HK-2 (cell line): ENCODE measurements around the gene LCN15.
"Not testable (repeated sequence)": the region's sequence is repeated elsewhere in the genome, so short reads cannot be mapped to it uniquely, and the experiment has no call there.

ENCODE experiments used
- DNase-seq: peaks from one replicate; pipeline ENCODE4 v3.0.0-alpha.2; 2018; ENCODE audit not compliant: unreplicated experiment

The LCN15 gene, protein sequence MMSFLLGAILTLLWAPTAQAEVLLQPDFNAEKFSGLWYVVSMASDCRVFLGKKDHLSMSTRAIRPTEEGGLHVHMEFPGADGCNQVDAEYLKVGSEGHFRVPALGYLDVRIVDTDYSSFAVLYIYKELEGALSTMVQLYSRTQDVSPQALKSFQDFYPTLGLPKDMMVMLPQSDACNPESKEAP

DNA sequence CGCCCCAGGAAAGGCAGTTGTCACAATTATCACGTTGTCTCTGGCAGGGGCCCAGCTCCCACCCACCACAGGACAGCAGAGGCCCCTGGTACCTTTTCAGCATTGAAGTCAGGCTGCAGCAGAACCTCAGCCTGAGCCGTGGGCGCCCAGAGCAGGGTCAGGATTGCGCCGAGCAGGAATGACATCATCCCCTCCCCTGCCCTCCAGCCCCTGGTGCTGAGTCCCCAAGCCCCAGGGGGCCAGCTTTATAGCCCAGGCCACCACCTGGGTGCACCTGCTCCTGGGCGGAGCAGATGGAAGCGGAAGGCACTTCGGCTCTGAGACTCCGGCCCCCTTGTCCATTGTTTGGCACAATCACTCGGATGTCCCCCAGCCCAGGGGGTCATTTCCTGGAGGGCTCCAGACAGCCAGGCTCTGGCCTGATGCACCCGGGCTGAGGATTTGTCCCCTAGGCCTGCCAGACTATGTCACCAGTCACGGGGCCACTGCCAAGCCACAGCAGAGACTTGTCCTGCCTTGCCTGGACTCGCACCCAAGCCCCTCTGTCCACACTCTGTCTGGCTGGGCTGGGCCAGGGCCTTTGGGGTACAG, at the start of gene LCN15:
LCN15 (minus strand) TSS at position 218 of the 591 bp plus-strand sequence; CDS start at position 188, 30 bp downstream.
- no peak for DNase-seq

DNA sequence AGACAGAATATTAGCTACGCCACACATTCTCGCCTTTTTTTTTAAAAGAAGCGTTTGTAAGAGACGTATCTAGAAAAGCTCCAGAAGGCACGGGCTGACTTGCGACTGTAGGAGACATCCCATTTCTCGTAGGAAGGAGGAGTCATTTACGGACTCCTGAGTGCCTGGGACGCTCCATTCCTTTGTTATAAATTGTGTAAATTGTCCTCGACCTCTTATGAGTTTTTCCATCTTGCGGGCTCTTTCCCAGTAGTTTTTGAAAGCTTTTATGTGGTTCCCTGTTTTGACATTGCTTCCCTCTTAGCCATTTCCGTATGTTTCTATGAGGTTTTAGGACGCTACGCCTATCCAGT, 44.5 kb upstream of the LCN15 start:
- no peak for DNase-seq

DNA sequence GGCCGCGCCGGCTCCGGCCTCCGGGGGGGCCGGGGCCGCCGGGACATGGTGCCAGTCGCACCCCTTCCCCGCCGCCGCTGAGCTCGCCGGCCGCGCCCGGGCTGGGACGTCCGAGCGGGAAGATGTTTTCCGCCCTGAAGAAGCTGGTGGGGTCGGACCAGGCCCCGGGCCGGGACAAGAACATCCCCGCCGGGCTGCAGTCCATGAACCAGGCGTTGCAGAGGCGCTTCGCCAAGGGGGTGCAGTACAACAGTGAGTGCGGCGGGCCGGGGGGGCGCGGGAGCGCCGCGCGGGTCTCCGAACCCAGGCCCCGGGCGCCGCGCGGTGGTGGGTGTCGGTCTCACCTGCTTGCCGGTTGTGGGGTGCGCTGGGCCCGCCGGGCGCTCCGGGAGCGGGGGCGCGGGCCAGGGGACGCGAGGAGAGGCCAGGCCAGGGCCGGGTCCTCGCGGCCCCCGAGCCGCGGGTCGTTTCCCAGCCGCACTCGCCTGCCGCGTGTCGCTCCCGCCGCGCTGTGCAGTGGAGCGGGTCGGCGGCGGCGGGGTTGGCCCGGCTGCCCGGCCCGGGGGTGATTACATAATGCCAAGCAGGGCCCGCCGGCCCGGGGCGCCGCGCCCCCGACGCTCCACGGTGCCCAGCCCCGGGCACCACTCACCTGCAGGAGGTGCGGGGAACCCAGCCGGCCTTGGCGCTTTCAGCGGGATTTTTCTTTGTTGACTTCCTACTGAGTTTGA, 43.9 kb upstream of the LCN15 start:
- DNase-seq, result peak; percentile 39

DNA sequence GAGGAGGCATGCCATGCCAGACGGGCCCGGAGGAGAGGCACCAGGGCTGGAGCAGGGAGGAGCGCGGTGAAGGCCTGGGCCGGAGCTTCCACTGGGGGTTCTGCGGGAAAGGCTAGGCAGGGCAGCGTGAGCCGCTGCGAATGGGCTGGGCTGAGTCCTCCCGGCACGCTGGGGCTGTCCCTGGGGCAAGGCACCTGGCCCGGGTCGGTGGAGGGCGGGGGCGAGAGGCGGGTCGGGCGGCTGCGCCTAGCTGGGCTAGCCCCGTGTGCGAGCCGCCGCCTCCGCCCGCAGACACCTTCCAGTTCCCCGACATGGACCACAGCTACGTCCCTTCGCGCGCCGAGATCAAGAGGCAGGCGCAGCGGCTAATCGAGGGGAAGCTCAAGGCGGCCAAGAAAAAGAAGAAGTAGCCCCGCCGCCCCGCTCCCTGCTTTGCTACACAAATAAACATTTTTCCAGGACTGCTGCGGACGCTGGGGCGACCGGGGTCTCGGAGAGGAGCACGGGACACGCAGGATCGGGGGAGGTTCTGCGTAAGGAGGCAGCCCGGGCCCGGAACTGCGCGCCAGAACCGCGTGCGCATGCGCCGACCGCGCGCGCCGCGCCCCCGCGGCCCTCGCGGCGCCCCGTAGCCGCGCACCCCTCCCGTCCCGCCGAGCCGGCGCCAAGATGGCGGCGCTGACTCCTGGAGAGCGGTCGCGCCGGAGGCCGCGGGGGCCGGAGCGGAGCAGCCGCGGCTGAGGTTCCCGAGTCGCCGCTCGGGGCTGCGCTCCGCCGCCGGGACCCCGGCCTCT, 43.2 kb upstream of the LCN15 start, which contains the start of gene RABL6:
RABL6 (plus strand) TSS at position 668 of the 794 bp plus-strand sequence. CDS start 249 bp downstream, outside the sequence.
- peak; percentile 79 for DNase-seq

DNA sequence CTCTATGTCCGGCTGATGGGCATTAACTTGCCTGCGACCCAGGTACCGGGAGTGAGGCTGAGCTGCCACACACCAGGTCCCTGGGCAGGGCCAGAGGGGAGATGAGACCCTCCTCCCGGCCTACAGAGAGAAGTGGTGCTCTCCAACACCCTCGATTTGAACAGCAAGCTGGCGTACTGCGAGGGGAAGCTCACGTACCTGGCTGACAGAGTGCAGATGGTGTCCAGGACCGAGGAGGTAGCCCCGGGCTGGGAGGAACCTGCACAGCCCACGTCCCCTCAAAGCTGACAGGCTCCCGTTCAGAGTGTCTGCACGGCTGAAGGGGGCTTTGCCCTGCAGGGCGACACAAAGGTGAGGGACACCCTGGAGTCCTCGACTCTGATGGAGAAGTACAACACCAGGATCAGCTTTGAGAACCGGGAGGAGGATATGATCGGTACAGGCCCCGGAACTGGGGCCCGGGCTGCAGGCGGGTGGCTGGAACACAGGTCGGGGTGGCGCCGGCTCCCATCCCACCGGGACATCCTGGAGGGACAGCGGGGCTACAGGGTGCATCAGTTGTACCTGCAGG, 42.4 kb upstream of the LCN15 start:
- DNase-seq, result no peak

DNA sequence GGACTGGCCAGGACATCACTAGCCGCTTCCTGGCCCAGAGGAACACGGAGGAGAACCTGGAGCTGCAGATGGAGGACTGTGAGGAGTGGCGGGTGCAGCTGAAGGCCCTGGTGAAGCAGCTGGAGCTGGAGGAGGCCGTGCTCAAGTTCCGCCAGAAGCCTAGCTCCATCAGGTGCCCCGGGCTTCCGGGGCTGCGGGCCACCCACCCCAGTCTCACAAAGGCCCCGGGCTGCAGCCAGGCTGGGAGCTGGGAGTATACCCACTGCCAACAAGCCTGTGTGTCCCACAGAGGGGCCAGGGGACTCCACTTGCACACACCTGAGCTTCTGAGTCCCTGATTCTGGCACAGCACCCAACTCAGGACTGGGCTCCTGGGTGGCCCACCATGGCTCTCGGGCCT, 41.7 kb upstream of the LCN15 start:
- no peak for DNase-seq

DNA sequence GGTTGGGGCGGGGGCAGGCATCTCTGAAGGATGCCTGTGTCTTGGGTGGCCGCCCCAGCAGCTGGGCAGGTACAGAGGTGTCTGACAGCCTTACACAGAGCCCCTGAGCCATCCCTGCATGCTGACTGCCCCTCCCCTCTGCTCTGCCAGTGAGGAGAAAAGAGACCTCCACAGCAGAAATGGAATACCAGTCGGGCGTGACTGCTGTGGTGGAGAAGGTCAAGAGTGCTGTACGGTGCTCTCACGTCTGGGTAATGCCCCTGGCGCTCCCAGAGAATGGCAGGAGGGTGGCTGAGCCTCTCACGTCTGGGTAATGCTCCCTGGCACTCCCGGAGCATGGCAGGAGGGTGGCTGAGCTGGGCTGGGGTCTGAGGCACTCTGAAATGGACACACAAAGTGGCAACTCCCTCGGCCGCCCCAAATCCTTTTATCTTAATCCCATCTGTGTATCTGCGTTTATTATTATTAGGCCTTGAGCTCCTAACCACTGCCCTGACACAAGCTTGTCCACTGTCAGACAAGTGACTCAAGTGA, 41.0 kb upstream of the LCN15 start:
- DNase-seq, result no peak

DNA sequence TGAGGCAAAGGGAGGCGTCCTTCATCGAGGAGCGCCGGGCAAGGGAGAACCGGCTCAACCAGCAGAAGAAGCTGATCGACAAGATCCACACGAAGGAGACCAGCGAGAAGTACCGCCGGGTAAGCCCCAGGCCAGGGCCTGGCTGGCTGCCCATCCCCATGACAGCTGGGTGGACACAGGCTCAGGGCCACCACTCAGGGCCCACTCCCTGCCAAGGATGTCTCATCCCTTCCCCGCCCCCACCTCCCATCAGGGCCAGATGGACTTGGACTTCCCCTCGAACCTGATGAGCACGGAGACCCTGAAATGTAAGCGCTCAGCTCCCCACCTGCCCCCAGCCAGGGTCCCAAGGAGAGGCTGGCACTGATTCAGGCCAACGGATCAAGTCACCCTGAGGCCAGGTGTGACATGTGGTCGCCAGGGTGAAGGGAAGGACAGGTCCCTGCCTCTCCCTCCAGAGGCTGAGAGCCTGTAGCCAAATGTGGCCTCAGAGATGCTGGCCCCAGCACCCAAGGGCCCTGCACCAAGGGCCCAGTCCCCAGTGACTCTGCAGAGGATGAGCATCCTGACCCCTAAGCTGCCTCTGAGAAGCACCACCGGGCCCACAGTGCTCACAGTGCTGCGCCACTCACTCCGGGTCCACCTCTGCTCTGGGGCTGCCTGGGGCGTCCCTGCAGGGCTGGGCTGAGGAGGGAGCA, 40.3 kb upstream of the LCN15 start:
- no peak for DNase-seq

DNA sequence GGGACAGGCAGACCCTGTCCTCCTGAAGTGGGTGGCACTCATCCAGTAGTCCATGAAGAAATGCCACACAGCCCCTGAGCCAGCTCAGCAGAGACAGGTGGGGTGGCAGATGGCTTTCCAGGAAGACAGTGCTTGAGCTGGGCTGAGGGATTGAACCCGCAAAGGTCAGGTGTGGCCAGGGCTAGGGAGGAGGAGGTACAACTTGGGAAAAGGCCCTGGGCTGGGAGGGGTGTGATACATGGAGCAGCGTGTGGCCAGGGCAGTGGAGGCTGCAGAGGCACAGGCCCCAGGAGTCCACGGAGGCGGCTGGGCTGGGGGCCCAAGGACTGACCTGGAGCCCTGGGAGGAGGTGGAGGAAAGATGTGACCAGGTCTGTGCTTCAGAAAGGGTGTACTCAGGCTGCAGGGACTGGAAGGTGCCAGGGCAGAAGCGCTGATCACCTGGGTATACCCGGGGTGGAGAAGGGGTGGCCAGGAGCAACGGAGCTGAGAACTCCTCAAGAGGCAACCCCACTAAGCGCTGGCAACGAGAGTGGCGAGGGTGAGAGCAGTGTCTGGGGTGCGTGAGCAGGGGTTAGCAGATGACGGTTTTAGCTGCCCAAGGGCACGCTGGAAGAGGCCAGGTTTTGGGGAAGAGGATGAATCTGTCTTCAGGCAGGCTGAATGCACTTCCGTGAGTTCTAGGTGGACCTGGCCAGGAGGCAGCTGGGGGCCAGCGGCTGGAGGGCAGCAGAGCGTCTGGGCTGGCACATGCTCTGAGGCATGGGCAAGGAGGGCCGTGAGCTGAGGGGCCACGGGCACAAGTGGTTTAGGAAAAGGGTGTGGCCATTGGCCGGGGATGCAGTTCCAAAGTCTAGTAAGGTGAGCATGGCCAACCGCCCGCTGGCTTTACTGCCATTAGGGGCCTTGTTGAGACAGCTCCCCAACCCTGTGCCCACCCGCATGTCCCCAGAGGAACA, 39.5 kb upstream of the LCN15 start:
- no peak for DNase-seq

DNA sequence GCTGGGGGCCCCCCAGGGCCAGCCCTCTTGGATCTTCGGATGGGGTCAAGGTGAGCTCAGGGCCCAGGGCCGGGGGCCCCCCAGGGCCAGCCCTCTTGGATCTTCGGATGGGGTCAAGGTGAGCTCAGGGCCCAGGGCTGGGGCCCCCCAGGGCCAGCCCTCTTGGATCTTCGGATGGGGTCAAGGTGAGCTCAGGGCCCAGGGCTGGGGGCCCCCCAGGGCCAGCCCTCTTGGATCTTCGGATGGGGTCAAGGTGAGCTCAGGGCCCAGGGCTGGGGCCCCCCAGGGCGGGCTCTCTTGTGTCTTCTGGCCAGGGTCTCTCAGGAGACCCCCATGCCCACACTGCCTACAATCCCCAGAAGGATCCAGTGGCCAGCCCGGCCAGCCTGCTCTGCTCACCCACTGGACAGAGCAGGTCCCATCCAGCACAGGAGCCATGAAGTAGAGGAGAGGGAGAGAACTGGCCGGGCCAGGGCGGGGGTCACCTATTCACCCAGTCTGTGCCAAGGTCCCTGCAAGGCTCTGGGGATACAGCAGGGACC, 38.8 kb upstream of the LCN15 start:
- not testable (repeated sequence) for DNase-seq

DNA sequence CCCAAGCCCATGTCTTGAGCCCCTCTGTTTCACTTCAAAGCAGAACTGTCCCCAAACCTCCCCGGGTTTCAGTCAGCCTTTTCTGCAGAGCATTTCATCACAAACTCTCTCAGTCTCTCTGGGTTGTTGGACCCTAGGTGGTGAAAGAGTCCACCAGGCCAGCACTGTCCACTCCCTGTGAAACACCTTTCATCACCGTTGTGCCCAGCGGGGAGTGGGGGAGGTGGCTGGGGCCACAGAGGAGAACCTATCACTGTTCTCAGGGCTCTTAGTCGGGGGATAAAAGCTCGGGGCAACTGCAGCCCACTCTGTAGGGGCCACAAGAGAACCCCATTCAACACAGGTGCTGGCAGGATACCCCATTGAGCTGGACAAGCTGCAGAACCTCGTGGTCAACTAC, 38.0 kb upstream of the LCN15 start:
- no peak for DNase-seq

DNA sequence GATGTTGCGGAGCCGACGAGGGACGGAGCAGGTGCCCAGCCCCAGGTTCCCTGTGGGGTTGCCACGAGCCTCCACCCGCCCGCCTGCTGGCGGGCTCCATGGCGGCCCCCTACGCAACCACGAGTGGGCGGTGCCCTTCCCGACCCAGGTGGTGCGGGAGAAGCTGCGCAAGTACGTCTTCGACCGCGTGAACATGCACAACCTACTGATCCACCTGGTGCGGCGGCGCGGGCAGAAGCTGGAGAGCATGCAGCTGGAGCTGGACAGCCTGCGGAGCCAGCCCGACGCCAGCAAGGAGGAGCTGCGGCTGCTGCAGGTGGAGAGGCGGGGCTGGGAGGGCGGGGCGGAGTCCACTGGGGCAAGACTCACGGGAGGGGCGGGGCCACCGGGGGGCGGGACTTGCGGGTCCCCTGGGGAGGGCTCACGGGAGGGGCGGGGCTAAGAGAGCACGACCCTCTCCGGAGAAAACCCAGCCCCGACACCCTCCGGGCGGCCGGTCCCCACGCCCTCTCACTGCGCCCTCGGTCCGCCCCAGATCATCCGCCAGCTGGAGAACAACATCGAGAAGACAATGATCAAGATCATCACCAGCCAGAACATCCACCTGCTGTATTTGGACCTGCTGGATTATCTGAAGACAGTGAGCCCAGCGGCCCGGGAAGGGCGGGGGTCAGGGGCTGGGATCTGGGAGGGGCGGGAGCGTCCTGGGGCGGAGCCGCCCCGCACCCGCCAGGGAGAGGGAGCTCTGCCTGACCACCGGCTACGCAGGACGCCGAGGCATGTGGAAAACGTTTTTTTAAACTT, 35.7 kb upstream of the LCN15 start:
- DNase-seq, result peak; percentile 89

DNA sequence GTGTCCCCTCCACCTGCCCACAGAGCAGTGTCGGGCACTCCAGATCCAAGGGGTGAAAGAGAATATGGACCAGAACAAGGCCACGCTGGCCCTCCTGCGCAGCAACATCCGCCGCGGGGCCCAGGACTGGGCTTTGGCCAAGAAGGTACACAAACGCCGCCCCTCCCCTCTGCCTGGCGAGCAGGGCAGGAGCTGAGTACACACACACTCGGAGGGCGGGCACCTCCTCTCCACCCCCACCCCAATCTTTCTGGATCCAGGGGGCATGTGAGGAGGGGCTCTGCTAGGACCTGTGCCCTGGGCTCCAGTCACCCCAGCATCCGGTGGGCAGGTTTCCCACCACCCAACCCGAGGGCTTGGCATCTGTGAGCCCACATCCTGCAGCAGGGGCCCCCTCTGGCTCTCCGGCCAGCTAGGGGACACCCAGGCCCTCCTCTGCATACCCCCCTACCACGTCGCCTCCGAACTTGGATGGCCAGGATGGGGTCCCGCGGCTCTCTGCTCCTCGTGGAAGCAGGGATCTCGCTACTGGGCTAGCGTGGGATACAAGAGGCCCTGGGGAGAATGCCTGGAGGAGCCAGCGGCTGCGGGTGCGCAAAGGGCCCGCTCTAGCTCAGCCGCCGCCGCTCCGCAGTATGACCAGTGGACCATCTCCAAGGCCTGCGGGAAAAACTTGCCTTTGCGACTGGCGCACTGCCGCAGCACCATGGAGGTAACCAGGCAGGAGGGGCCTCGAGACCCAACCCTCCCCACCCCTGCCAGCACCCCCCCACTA, 34.9 kb upstream of the LCN15 start:
- DNase-seq, result no peak

DNA sequence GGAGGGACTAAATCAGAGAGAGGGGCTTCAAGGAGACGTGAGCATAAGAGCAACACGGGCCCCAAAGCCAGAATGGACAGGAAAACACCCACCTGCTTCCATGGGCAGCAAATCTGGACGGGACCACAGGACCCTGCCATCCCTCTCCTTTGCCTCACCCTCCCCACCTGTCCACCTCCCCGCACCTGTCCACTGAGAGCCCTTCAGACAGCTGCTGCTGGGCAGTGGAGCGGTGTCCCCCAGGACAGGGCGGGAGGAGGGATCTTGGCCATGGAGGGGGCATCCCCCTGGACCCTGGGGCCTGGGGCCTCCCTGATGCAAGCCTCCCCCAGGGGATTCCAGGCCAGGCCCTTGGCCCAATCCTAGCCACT, 34.4 kb upstream of the LCN15 start:
- no peak for DNase-seq

DNA sequence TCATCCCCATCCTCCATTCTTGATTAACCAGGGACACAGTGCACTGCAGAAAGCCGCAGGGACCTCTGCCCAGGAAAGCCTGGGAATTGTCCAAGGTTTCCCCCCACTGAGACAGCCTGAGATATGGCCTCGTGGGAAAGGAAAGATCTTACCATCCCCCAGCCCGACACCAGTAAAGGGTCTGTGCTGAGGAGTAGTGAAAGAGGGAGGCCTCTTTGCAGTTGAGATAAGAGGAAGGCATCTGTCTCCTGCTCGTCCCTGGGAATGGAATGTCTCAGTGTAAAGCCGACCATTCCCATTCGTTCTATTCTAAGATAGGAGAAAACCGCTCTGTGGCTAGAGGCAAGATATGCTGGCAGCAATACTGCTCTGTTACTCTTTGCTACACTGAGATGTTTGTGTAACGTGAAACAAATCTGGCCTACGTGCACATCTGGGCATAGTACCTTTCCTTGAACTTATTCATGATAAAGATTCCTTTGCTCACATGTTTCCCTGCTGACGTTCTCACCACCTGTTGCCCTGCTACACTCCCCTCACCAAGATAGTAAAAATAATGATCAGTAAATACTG, 32.5 kb upstream of the LCN15 start:
- DNase-seq, result not testable (repeated sequence)

DNA sequence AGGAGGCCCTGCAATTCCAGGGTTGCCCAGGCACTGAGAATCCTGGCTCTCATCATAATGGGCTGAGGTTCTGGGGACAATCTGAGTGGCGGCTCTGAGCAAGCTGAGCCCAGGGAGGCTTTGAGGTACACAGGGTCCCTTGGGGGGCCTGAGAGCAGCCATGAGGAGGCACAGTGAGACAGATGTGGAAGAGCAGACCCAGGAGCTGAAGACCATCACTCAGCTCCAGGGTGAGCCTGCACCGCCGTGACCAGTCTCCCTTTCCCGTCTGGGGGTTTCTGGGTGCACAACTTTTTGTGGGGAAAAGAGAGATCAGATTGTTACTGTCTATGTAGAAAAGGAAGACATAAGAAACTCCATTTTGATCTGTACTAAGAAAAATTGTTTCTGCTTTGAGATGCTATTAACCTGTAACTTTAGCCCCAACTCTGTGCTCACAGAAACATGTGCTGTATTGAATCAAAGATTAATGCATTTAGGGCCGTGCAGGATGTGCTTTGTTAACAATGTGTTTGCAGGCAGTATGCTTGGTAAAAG, 32.0 kb upstream of the LCN15 start, which contains the start of gene CCDC183:
CCDC183 (plus strand) TSS at position 101 of the 537 bp plus-strand sequence; CDS start at position 161, 60 bp downstream.
- DNase-seq, result no peak

DNA sequence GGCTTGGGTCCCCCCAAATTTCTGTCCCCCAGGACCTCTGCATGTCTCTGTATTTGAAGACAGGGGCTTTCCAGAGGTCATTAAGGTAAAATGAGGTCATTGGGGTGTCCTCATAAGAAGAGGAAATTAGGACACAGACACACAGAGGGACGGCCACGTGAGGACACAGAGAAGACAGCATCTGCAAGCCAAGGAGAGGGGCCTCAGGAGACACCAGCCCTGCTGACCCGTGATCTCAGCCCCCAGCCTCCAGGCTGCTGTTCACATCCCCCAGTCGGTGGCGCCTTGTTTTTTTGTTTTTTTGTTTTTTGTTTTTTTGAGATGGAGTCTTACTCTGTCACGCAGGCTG, 30.7 kb upstream of the LCN15 start:
- no peak for DNase-seq
